Ovary (tissue), 9 donors: Measurements from ENCODE around the gene COL18A1. TPM values are rescaled to one million over a fixed set of nuclear protein-coding genes. Genes with fewer than 3 reads are reported as not detected.

ENCODE experiments used
- DNase-seq, 5 donors: peaks; one replicate each; pipeline ENCODE4 v3.0.0-alpha.2; 2019 to 2020
- H3K27ac ChIP-seq, 2 donors: fragments of 200-600 bp; one replicate each; pipeline versions ENCODE4 v1.5.1 to v1.8.0; 2019 to 2022
- H3K27me3 ChIP-seq: fragments of 200-600 bp; one replicate; pipeline ENCODE4 v1.8.0; 2022
- H3K36me3 ChIP-seq: fragments of 200-600 bp; sonication (generic); one replicate; pipeline ENCODE4 v1.5.1; 2019
- H3K4me1 ChIP-seq: one replicate; pipeline ENCODE4 v1.8.1; 2013; ENCODE audit warnings: mild to moderate bottlenecking, moderate library complexity; ENCODE audit not compliant: insufficient read depth
- H3K4me3 ChIP-seq: fragments of 200-600 bp; sonication (generic); one replicate; pipeline ENCODE4 v1.5.1; 2017
- H3K9me3 ChIP-seq, 2 donors: fragments of 200-600 bp in 1 of 2; sonication (generic) in 1 of 2; one replicate each; pipeline versions ENCODE4 v1.5.1 to v1.8.1; 2013 to 2019; ENCODE audit warnings: mild to moderate bottlenecking in 1 of 2, moderate library complexity in 1 of 2
- CTCF ChIP-seq, 3 donors: fragments of 450-650 bp in 2 of 3; fragments of 200-600 bp in 1 of 3; IDR thresholded peaks; one replicate each; pipeline versions ENCODE4 v1.5.1 to v1.8.0; 2016 to 2022; ENCODE audit warnings: antibody characterized with exemption in 3 of 3, mild to moderate bottlenecking in 1 of 3
- EP300 ChIP-seq: sonication (generic); formaldehyde crosslinking; IDR thresholded peaks from one replicate; pipeline ENCODE4 v1.6.1; 2017; ENCODE audit warnings: antibody characterized with exemption
- POLR2A ChIP-seq: fragments of 450-650 bp; IDR thresholded peaks from one replicate; pipeline ENCODE4 v1.6.1; 2017; ENCODE audit warnings: antibody characterized with exemption, mild to moderate bottlenecking, moderate library complexity
- WGBS, 3 donors: extraction: QIAGEN DNeasy Blood & Tissue Kit in 1 of 3; methylation state at CpG; one replicate each; pipeline versions ENCODE4 v1.1.5 to v1.1.7; 2013 to 2017; 5-methylcytosine and 5-hydroxymethylcytosine counted together
- intact Hi-C, 4 donors: fragments of 100-400 bp; cut with DNase I; formaldehyde crosslinking; loops; one replicate each; pipeline versions ENCODE4 v1.11.0 to v1.15.1; 2022 to 2023
- polyA plus RNA-seq, 2 donors: library from polyadenylated mRNA; stranded (reverse); fragments of 200-250 nt in 1 of 2; fragments of 350-450 nt in 1 of 2; fragmentation: Illumina TruSeq in 1 of 2; extraction: RNeasy Lipid Tissue Mini Kit (QIAGEN cat#74804) in 1 of 2; gene quantifications; one replicate each; pipeline ENCODE4 v1.2.3, GENCODE V29; 2013 to 2014
- total RNA-seq, 7 donors: library from RNA; depleted of rRNA in 2 of 7; stranded (reverse); fragments of >200 nt in 2 of 7; fragmentation: NEBNext Ultra II Directional in 3 of 7; extraction: Animal tissue kit (Norgen Biotek cat#: 25700) in 3 of 7; gene quantifications; one replicate each; pipeline versions ENCODE4 v1.1.0 to v1.2.4, GENCODE V29; 2016 to 2023
- donor health status: DM: no; HTN: no; CAD: no; lungs with moderate emphysema.
- donor health status: DM: no; HTN: no; CAD: no.
- donor health status: Bipolar disorder and iron deficiency.
- donor health status: DM: yes; HTN: yes; CAD: no.
- donor health status: DM: no; HTN: no; CAD: no.
- donor health status: DM: yes; HTN: yes; CAD: no.

The COL18A1 gene
- total and polyA plus RNA-seq, 9 donors, result 11.1 to 353 (median 268) TPM

DNA sequence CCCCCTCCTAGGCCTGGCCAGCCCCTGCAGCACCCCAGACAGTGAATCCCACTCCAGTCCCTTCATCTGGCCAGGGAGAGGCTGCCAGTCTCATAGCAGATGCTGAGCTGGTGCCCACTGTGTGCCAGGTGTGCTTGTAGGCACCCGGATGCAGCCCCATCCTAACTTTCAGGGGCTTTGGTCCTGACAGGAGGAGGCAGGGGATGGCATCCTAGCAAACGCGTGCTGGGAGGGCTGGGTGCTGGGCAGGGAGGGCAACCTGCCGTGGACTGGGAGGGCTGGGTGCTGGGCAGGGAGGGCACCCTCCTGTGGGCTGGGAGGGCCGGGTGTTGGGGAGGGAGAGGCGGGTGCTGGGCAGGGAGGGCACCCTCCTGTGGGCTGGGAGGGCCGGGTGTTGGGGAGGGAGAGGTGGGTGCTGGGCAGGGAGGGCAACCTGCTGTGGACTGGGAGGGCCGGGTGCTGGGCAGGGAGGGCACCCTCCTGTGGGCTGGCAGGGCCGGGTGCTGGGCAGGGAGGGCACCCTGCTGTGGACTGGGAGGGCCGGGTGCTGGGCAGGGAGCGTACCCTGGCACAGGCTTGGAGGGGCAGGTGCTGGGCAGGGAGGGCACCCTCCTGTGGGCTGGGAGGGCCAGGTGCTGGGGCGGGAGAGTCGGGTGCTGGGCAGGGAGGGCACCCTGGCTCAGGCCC lies 102.0 kb downstream of the COL18A1 start:
- intact Hi-C loops, result no loop called here
- Histone ChIP-seq H3K9me3 (no peaks in the 10 kb centered on the region), H3K27me3 (no peaks in the 10 kb centered on the region), H3K36me3 (no peaks in the 10 kb centered on the region), H3K4me1 (no peaks in the 10 kb centered on the region), H3K27ac (no peak overlapping the region), H3K4me3 (no peak overlapping the region)
- 79 to 96% (median 87%) methylated on average over 8 to 12 of the region's 13 CpGs for WGBS, 3 donors
- TF ChIP-seq POLR2A (no peak), CTCF (IDR thresholded peaks at IDR 0.05) (no peak), EP300 (no peak)
- DNase-seq, result peak in 4 of 5 donors; percentile 6 to 27 (median 17)

GRCh38 chr21:45507523-45507875 lies 102.5 kb downstream of the COL18A1 start:
- intact Hi-C loops, result no loop called here
- Histone ChIP-seq H3K27me3 (no peaks in the 10 kb centered on the region), H3K4me3 (no peak overlapping the region), H3K4me1 (no peaks in the 10 kb centered on the region), H3K27ac (no peak overlapping the region), H3K9me3 (no peaks in the 10 kb centered on the region), H3K36me3 (no peaks in the 10 kb centered on the region)
- WGBS, 3 donors, result 70 to 81% (median 76%) methylated on average over 9 of the region's 9 CpGs
- TF ChIP-seq POLR2A (no peak), CTCF (IDR thresholded peaks at IDR 0.05) (no peak), EP300 (no peak)
- DNase-seq, result peak in 3 of 5 donors; percentile 7 to 33 (median 11)

- no peak overlapping the region for H3K4me3 ChIP-seq
- H3K4me1 ChIP-seq, result no peaks in the 10 kb centered on the region
- TF ChIP-seq CTCF (IDR thresholded peaks at IDR 0.05), result no peak
- TF ChIP-seq EP300, result no peak
- no peak for TF ChIP-seq POLR2A
- DNase-seq, result peak in 4 of 5 donors; percentile 4 to 23 (median 8)
- intact Hi-C loops, result no loop called here
- H3K27ac ChIP-seq, result no peak overlapping the region
- WGBS, 3 donors, result 95 to 99% (median 96%) methylated on average over 3 of the region's 3 CpGs
- no peaks in the 10 kb centered on the region for H3K27me3 ChIP-seq
- no peaks in the 10 kb centered on the region for H3K36me3 ChIP-seq
- no peaks in the 10 kb centered on the region for H3K9me3 ChIP-seq
These were observed 103.0 kb downstream of the COL18A1 start for GRCh38 chr21:45507888-45508508.

- H3K4me1 ChIP-seq, result no peaks in the 10 kb centered on the region
- no peaks in the 10 kb centered on the region for H3K9me3 ChIP-seq
- no peaks in the 10 kb centered on the region for H3K27me3 ChIP-seq
- H3K4me3 ChIP-seq, result no peak overlapping the region
- no peak for TF ChIP-seq POLR2A
- TF ChIP-seq CTCF (IDR thresholded peaks at IDR 0.05), result no peak
- no peak for TF ChIP-seq EP300
- H3K36me3 ChIP-seq, result no peaks in the 10 kb centered on the region
- DNase-seq, result peak; percentile 9 to 39 (median 27)
- H3K27ac ChIP-seq, result no peak overlapping the region
- whole genome bisulfite sequencing, 3 donors, result 77 to 84% (median 83%) methylated on average over 37 to 42 of the region's 42 CpGs
- intact Hi-C loops, result no loop called here
These were observed 103.9 kb downstream of the COL18A1 start for GRCh38 chr21:45508607-45509565.
